DOHH2 (cell line): Measurements from ENCODE around the gene CACNA1E.

Experiments used
- H3F3A ChIP-seq: fragments of 200-600 bp; sonication (generic), shearing (Covaris generic); 2 replicates; pipeline ENCODE4 v1.6.0; 2016; ENCODE audit warnings: antibody characterized with exemption, mild to moderate bottlenecking; ENCODE audit not compliant: control insufficient read depth, insufficient read depth
- H3K27ac ChIP-seq: fragments of 200-600 bp; sonication (generic); 2 replicates; pipeline ENCODE4 v1.5.1; 2014; ENCODE audit warnings: low read depth, mild to moderate bottlenecking, low read length, moderate library complexity
- H3K27me3 ChIP-seq: fragments of 200-600 bp; sonication (generic); 2 replicates; pipeline ENCODE4 v1.6.1; 2014; ENCODE audit warnings: mild to moderate bottlenecking, low read length, mixed read lengths; ENCODE audit not compliant: control insufficient read depth
- H3K36me3 ChIP-seq: fragments of 200-600 bp; sonication (generic); 2 replicates; pipeline ENCODE4 v1.6.1; 2014; ENCODE audit warnings: mild to moderate bottlenecking, low read length, moderate library complexity, mixed read lengths; ENCODE audit not compliant: control insufficient read depth
- H3K4me1 ChIP-seq: fragments of 200-600 bp; sonication (generic); 2 replicates; pipeline ENCODE4 v1.6.1; 2014; ENCODE audit warnings: mild to moderate bottlenecking, low read length, mixed read lengths; ENCODE audit not compliant: control insufficient read depth
- H3K4me2 ChIP-seq: fragments of 200-600 bp; sonication (generic); 2 replicates; pipeline ENCODE4 v1.6.0; 2014; ENCODE audit warnings: mild to moderate bottlenecking, low read length, moderate library complexity
- H3K4me3 ChIP-seq: fragments of 200-600 bp; sonication (generic); 2 replicates; pipeline ENCODE4 v1.5.1; 2014; ENCODE audit warnings: mild to moderate bottlenecking, low read length, mixed read lengths
- H3K79me2 ChIP-seq: fragments of 200-600 bp; sonication (generic); 2 replicates; pipeline ENCODE4 v1.6.1; 2014; ENCODE audit warnings: mild to moderate bottlenecking, low read length, mixed read lengths; ENCODE audit not compliant: control insufficient read depth
- H3K9me2 ChIP-seq: fragments of 200-600 bp; sonication (generic); replicated peaks from 2 replicates; pipeline ENCODE4 v1.6.1; 2014; ENCODE audit warnings: mild to moderate bottlenecking, low read length, mixed read lengths; ENCODE audit not compliant: control insufficient read depth
- H3K9me3 ChIP-seq: fragments of 200-600 bp; sonication (generic); 2 replicates; pipeline ENCODE4 v1.6.1; 2014; ENCODE audit warnings: antibody characterized with exemption, low read length, mixed read lengths; ENCODE audit not compliant: control insufficient read depth, insufficient read depth
- H4K20me1 ChIP-seq: fragments of 200-600 bp; sonication (generic); 2 replicates; pipeline ENCODE4 v1.6.0; 2014; ENCODE audit warnings: low read depth, mild to moderate bottlenecking, antibody characterized with exemption, low read length, moderate library complexity; ENCODE audit not compliant: control insufficient read depth, insufficient read depth
- CTCF ChIP-seq: fragments of 200-600 bp; sonication (generic); IDR thresholded peaks from one replicate; pipeline ENCODE4 v1.5.1; 2014; ENCODE audit warnings: antibody characterized with exemption, mild to moderate bottlenecking, low read depth, low read length; ENCODE audit not compliant: poor library complexity, severe bottlenecking
- EZH2phosphoT487 ChIP-seq: fragments of 200-600 bp; sonication (generic); IDR thresholded peaks from 2 replicates; pipeline ENCODE4 v1.6.1; 2017; ENCODE audit warnings: borderline replicate concordance, mild to moderate bottlenecking, antibody characterized with exemption, low read length, moderate library complexity, mixed read lengths

CACNA1E gene

GRCh38 chr1:181632492-181632891, 149.2 kb downstream of the CACNA1E start:
- Histone ChIP-seq H3K9me2 (no peaks in the 10 kb centered on the region), H3K4me1 (no peaks in the 10 kb centered on the region), H3K4me3 (no peak overlapping the region), H3K36me3 (no peaks in the 10 kb centered on the region), H3K27me3 (peaks cover 4% of the 10 kb centered on the region; the same call in 1 of the 2 replicates), H3K4me2 (no peak overlapping the region), H3K27ac (no peak overlapping the region), H4K20me1 (no peaks in the 10 kb centered on the region), H3K79me2 (no peaks in the 10 kb centered on the region), H3K9me3 (no peaks in the 10 kb centered on the region), H3F3A (no peaks in the 10 kb centered on the region)
- TF ChIP-seq EZH2phosphoT487 (no peak), CTCF (no peak)

GRCh38 chr1:181632960-181633359, 149.6 kb downstream of the CACNA1E start:
- no peaks in the 10 kb centered on the region for H3F3A ChIP-seq
- no peak for TF ChIP-seq EZH2phosphoT487
- TF ChIP-seq CTCF, result no peak
- H3K4me3 ChIP-seq, result no peak overlapping the region
- H3K27ac ChIP-seq, result no peak overlapping the region
- no peaks in the 10 kb centered on the region for H3K36me3 ChIP-seq
- H4K20me1 ChIP-seq, result no peaks in the 10 kb centered on the region
- H3K79me2 ChIP-seq, result no peaks in the 10 kb centered on the region
- H3K9me3 ChIP-seq, result no peaks in the 10 kb centered on the region
- no peaks in the 10 kb centered on the region for H3K9me2 ChIP-seq
- no peaks in the 10 kb centered on the region for H3K4me1 ChIP-seq
- H3K4me2 ChIP-seq, result no peak overlapping the region
- peaks cover 4% of the 10 kb centered on the region; the same call in 1 of the 2 replicates for H3K27me3 ChIP-seq

GRCh38 chr1:181635110-181635509, 151.8 kb downstream of the CACNA1E start:
- no peak overlapping the region for H3K4me2 ChIP-seq
- no peak for TF ChIP-seq EZH2phosphoT487
- no peak for TF ChIP-seq CTCF
- peaks cover 4% of the 10 kb centered on the region; the same call in 1 of the 2 replicates for H3K27me3 ChIP-seq
- no peaks in the 10 kb centered on the region for H3K9me3 ChIP-seq
- no peaks in the 10 kb centered on the region for H3K79me2 ChIP-seq
- H3F3A ChIP-seq, result no peaks in the 10 kb centered on the region
- no peak overlapping the region for H3K4me3 ChIP-seq
- no peaks in the 10 kb centered on the region for H4K20me1 ChIP-seq
- H3K27ac ChIP-seq, result no peak overlapping the region
- no peaks in the 10 kb centered on the region for H3K9me2 ChIP-seq
- H3K36me3 ChIP-seq, result no peaks in the 10 kb centered on the region
- no peaks in the 10 kb centered on the region for H3K4me1 ChIP-seq
